Mucosa of stomach (tissue), 1 donor: ENCODE data around the gene LSM7.

Source experiments
- H3K27me3 ChIP-seq: one replicate; pipeline ENCODE4 v1.7.0; 2013; ENCODE audit warnings: mild to moderate bottlenecking, low read length; ENCODE audit not compliant: control insufficient read depth, insufficient read depth
- H3K36me3 ChIP-seq: one replicate; pipeline ENCODE4 v1.7.0; 2013; ENCODE audit warnings: low read length; ENCODE audit not compliant: control insufficient read depth, insufficient read depth
- H3K4me1 ChIP-seq: one replicate; pipeline ENCODE4 v1.7.0; 2013; ENCODE audit warnings: mild to moderate bottlenecking, low read length; ENCODE audit not compliant: control insufficient read depth, insufficient read depth
- H3K4me3 ChIP-seq: one replicate; pipeline ENCODE4 v1.7.0; 2013; ENCODE audit warnings: low read length
- H3K9ac ChIP-seq: one replicate; pipeline ENCODE4 v1.7.0; 2013; ENCODE audit warnings: mild to moderate bottlenecking, low read length, moderate library complexity
- H3K9me3 ChIP-seq: one replicate; pipeline ENCODE4 v1.7.0; 2013; ENCODE audit warnings: mild to moderate bottlenecking, low read length, moderate library complexity; ENCODE audit not compliant: control insufficient read depth
- donor health status: Pancreatic carcinoma.

The LSM7 gene

DNA sequence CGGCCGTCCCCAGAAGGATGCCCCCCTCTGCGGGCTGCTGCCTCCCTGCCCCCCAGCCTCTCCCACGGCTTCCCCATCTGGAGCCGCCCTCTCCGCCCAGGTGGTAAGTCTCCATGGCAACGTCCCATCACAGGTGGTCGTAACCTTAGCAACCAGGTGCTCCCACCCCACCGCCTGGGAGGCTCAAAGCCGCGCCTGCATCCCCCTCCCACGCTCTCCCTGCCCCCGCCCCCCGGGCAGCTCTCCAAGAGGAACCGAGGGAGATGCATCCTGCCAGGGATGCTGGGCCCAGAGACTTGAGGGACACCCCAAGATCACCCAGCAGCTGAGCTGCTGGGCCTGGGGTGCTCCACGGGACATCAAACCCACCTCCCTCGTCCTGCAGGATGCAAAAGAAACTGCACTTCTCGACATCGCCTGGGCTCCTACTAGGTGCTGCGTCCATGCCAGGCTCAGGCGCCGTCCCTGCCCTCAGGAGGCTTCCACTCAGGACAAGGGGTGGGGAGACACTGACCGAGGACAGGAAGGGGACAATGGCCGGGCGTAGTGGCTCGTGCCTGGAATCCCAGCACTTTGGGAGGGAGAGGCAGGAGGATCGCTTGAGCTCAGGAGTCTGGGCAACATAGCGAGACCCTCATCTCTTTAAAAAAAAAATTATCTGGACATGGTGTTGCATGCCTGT is 15.4 kb downstream of the LSM7 start:
- Histone ChIP-seq H3K36me3 (no peaks in the 10 kb centered on the region), H3K27me3 (peaks cover 31% of the 10 kb centered on the region), H3K9ac (no peak overlapping the region)

DNA sequence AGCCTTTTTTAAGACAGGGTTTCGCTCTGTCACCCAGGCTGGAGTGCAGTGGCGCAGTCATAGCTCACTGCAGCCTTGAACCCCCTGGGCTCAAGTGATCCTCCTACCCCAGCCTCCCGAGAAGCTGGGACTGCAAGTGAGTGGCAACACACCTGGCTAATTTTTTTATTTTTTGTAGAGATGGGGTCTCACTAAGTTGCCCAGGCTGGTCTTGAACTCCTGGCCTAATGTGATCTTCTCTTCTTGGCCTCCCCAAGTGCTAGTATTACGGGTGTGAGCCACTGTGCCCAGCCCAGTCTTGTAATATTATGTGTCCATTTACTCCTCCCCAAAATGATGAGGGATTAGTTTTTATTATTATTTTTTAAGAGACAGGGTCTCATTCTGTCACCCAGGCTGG is 17.3 kb downstream of the LSM7 start:
- Histone ChIP-seq H3K36me3 (no peaks in the 10 kb centered on the region), H3K4me3 (no peak overlapping the region), H3K27me3 (peaks cover 48% of the 10 kb centered on the region), H3K4me1 (no peaks in the 10 kb centered on the region), H3K9ac (no peak overlapping the region), H3K9me3 (no peaks in the 10 kb centered on the region)

More for the DNA sequence above, 15.4 kb downstream of the LSM7 start:
- no peaks in the 10 kb centered on the region for H3K9me3 ChIP-seq
- H3K4me3 ChIP-seq, result no peak overlapping the region
- no peaks in the 10 kb centered on the region for H3K4me1 ChIP-seq

DNA sequence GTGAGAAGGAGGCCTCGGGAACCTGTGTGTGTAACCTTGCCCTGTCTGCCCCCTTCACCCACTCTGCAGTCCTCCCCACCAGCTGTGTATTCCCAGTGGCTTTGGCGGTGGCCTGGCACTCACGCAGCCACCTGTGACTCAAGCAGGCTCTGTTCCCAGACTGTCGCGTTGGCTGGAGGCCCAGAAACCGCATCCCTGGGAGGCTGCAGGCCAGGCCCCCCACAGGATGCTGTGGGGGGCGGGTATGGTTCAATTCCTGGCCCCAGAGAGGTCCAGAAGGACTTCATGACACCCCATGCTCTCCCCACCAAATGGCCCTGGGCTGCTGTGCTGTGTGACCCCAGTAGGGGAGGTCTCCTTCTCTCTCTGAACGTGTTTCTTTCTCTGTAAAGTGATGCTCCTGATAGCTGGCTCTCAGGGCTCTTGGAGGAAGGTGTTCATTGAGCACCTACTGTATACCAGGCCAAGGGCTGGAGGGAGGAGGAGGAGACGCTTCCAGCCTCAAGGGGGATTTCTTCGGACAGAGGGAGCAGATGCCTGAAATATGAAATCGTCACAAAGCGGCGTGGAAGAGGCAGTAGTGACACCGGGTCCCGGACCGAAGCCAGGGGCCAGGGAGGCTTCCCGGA is 18.5 kb downstream of the LSM7 start:
- H3K9me3 ChIP-seq, result no peaks in the 10 kb centered on the region
- no peak overlapping the region for H3K9ac ChIP-seq
- peaks cover 56% of the 10 kb centered on the region for H3K27me3 ChIP-seq
- no peaks in the 10 kb centered on the region for H3K36me3 ChIP-seq
- no peaks in the 10 kb centered on the region for H3K4me1 ChIP-seq
- no peak overlapping the region for H3K4me3 ChIP-seq

DNA sequence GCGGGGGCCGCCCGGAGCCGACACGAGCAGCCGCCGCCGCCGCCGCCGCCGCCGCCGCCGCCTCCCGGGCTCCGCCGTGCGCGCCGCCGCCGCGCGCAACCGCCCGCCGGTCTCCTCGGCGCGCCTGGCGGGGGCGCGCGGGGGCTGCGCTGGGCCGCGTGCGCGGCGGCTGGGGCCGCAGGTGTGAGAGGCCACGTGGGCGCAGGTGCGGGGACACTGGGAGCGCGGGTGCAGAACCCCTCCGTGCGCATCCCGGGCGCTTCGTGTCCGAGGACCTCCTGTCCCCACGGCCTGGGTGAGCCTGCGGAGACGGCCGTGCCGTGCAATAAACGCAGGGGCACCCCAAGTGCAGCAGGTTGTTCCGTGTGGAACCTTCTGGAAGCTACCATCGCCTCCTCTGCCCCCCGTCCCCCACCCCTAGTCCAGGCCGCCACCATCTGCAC is 20.3 kb downstream of the LSM7 start, which contains the start of gene LINGO3:
Gene LINGO3 (minus strand): TSS at position 41 of the 443 bp plus-strand sequence. CDS start 16,378 bp downstream, outside the sequence.
- Histone ChIP-seq H3K4me3 (no peak within 1 kb of the TSS), H3K27me3 (peaks cover 64% of the 10 kb centered on the region), H3K36me3 (no peaks in the 10 kb centered on the region), H3K4me1 (no peaks in the 10 kb centered on the region), H3K9me3 (no peaks in the 10 kb centered on the region), H3K9ac (no peak within 1 kb of the TSS)

DNA sequence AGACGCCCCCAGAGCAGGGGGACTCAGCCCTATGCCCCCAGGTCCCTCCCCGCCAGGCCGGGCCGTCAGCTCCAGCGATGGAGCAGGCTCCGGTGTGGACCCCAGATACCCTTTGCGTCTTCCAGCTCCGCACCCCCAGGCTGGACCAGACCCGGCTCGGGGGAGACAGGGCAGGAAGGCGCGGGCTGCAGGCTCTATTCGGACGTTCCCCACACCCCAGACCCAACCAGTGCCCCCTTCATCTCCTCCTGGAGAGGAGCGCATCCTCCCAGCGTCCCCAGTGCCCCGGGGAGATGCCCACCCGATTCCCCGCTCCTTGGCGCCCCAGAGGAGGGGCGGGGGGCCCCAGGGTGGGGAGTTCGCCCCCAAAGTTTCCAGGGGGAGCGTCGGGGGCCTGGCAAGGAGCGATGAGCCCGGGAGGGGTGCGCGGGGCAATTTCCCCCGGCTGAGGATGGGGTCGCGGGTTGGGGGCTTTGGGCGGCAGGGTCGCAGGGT is 20.8 kb downstream of the LSM7 start:
- Histone ChIP-seq H3K9me3 (no peaks in the 10 kb centered on the region), H3K36me3 (no peaks in the 10 kb centered on the region), H3K4me1 (peaks cover 2% of the 10 kb centered on the region), H3K27me3 (peaks cover 64% of the 10 kb centered on the region), H3K9ac (no peak overlapping the region), H3K4me3 (no peak overlapping the region)

DNA sequence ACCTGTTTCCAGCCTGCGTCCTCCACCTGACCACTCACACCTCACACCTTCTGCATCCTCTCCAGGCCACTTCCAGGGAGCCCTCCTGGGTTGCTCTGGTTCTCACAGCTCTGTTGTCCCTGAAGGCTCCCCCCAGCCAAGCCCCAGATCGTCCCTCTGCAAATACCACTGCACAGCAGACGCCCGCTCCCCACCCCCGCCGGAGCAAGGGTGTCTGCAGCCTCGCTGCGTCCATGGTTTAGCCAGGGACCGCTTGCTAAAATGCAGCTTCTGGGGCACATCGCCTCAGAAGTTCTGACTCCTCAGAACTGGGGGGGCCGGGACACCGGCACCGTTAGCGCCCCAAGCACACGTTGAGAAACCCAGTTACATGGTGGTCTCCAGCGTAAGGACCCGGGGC is 21.4 kb downstream of the LSM7 start:
- Histone ChIP-seq H3K27me3 (peaks cover 64% of the 10 kb centered on the region), H3K9me3 (no peaks in the 10 kb centered on the region), H3K4me3 (no peak overlapping the region), H3K4me1 (peaks cover 7% of the 10 kb centered on the region), H3K9ac (no peak overlapping the region), H3K36me3 (no peaks in the 10 kb centered on the region)

DNA sequence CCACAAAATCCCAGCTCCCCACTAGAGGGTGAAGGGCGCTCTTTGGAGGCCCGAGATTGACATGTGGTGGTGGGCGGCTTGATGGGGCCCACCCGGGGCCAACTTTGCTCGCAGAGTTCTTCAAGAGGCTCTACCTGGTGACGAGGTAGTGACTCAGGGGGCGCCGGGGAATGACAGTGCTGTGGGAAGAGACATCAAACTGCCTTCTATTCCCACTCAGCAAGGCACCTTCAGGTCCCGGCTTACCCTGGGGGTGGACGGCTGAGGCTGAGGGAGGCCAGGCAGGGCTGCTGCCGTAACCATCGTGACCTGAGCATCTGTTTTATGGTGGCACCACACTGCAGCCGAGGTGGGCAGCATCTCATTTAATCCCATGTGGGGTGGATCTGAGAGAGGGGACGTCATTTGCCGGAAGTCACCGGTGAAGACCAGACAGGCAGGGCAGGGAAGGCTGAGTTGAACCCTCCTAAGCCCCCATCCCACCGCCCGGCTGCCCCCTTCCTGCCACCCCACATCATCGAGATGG is 22.0 kb downstream of the LSM7 start:
- Histone ChIP-seq H3K4me1 (peaks cover 7% of the 10 kb centered on the region), H3K4me3 (no peak overlapping the region), H3K9ac (no peak overlapping the region), H3K27me3 (peaks cover 65% of the 10 kb centered on the region), H3K9me3 (no peaks in the 10 kb centered on the region), H3K36me3 (no peaks in the 10 kb centered on the region)

DNA sequence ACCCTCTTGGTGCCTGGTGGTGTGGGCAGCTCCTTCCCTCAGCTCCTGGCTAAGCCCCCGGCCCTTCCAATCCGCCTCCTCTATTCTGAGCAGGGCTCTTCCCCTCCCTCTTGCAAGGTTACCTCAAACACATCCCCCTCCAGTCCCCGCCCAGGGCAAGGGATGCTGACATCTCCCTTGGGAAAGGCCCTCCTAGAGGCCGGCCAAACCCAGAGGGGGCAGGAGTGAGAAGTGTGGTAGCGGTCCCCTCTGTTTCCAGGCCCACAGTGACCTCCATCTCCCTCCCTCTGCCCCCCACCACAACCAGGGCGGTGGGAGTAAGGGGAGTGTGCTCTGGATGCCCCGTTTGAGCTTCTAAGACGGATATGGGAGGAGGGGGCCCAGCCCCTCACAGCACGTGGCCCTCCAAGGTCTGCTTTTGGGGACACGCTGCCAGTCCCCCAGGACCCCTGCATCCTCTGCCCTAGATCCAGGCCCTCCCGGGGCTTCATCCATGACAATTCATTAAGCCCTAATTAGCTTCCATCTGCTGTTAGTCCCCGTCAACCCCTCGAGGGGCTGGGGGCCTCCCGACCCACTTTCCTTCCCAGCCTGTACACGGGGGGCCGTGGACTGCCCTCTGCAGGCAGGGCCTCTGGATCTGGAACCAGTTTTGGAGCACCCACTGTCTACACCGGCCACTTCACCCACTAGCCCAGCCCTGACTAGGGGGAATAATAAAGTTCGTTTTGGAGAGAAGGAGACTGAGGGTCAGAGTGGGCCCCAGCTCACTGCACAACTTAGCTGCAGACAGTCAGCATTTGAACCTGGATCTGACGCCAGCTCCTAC is 22.7 kb downstream of the LSM7 start:
- Histone ChIP-seq H3K4me3 (no peak overlapping the region), H3K9me3 (no peaks in the 10 kb centered on the region), H3K27me3 (peaks cover 69% of the 10 kb centered on the region), H3K4me1 (peaks cover 7% of the 10 kb centered on the region), H3K36me3 (no peaks in the 10 kb centered on the region), H3K9ac (no peak overlapping the region)

DNA sequence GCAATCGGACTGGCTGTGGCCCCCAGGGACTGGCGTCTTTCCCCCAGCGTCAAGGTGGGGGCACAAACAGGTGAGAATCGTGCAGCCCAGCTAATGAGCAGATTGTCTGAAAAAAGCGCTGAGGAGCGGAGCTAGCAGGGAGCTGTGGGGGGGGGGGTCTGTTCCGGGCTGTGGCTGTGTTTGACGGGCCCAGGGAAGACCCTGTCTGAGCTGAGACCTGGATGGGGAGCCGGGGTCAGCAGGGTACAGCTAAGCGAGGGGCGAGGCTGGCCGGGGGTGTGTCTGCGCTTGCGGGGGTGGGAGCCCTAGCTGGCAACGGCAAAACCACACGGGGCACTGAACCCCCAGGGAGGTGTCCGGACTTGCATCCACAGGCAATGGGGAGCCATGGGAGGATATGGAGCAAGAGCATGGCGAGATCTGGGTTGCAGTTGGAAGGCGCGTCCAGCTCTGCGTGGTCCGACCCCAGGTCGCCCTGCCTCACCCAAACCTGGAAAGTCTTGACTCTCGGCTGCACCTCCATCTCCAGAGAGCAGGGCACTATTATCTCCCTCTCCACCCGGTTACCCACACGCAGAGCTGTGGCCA is 25.1 kb downstream of the LSM7 start:
- H3K9me3 ChIP-seq, result no peaks in the 10 kb centered on the region
- H3K27me3 ChIP-seq, result peaks cover 58% of the 10 kb centered on the region
- H3K4me3 ChIP-seq, result no peak overlapping the region
- H3K9ac ChIP-seq, result no peak overlapping the region
- H3K36me3 ChIP-seq, result no peaks in the 10 kb centered on the region
- peaks cover 7% of the 10 kb centered on the region for H3K4me1 ChIP-seq

DNA sequence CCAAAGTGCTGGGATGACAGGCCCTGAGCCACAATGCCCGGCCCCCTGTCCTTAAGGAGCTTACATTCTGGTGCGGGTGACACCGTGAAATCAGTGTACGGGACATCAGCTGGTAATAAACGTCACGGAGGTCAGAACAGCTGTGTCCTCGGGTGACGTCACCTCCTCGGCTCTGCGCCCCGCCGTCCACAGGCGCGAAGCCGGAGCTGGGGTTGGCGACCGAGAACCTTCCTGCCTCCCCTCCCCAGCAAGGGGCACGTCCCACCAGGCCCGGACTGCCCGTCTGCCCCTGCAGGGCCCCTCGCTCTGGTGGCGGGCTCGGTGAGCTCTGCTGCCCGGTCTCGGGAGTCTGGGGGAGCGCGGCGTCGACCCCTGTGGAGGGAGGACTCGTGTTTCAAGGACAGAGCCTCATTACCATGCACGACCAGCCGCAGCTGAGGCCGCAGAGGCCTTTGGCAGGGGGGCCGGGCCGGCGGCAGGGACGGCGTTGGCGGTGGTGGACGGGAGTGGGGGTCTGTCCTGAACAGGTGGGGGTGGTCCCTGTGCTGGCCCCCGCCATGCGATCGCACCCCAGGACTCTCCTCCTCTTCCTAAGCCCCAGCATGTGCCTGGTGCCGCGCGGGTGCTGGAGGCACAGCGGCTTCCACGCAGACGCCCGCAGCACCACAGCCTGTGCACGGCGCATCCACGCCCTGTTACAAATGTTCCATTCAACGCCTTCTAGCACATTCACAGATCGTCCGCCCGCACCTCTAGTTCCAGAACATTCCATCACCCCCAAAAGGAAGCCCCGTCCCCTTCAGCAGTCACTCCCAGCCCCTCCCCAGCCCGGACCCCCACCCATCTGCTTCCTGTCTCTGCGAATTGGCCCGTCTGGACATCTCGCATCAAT is 25.8 kb downstream of the LSM7 start:
- Histone ChIP-seq H3K27me3 (peaks cover 53% of the 10 kb centered on the region), H3K4me1 (peaks cover 7% of the 10 kb centered on the region), H3K4me3 (no peak overlapping the region), H3K36me3 (no peaks in the 10 kb centered on the region), H3K9ac (no peak overlapping the region), H3K9me3 (no peaks in the 10 kb centered on the region)

DNA sequence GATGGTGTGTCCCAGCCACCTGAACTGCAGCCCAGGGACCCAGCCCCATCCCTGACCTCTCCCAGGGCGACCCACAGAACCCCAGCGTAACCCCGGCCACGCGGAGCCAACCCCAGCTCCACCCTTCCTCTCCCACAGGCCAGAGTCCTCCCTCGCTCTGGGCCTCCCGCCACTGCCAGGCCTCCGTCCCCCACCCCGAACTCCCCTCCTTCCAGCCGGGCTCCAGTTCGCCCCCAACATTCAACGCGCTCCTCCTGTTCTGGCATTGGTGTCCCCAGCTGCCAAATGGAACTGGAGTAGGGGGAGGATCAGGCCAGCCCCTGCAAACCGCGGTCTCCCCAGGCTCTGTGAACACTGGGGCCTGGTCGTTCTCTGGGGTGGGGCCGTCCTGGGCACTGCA is 27.9 kb downstream of the LSM7 start:
- H3K4me3 ChIP-seq, result no peak overlapping the region
- peaks cover 7% of the 10 kb centered on the region for H3K4me1 ChIP-seq
- no peaks in the 10 kb centered on the region for H3K9me3 ChIP-seq
- no peaks in the 10 kb centered on the region for H3K36me3 ChIP-seq
- H3K9ac ChIP-seq, result no peak overlapping the region
- H3K27me3 ChIP-seq, result peaks cover 42% of the 10 kb centered on the region
